K562 (cell line): ENCODE measurements around the gene MCAM. TPM values are rescaled to one million over a fixed set of nuclear protein-coding genes. Genes with fewer than 3 reads are reported as not detected.

Source experiments
- MBD2 ChIP-seq: sonication (generic); IDR thresholded peaks from 2 replicates; pipeline ENCODE4 v1.6.1; 2016; ENCODE audit warnings: low read depth, borderline replicate concordance
- MYNN ChIP-seq, 2 experiments: sonication (generic); formaldehyde crosslinking in 1 of 2; IDR thresholded peaks; 2 replicates each; pipeline versions ENCODE4 v1.5.0 to v1.6.1; 2016 to 2020; ENCODE audit warnings: antibody characterized with exemption in 1 of 2, missing genetic modification reagents in 1 of 2
- RBFOX2 ChIP-seq: fragments of 200-400 bp; formaldehyde crosslinking; IDR thresholded peaks from 2 replicates; pipeline ENCODE4 v1.6.1; 2017; ENCODE audit warnings: low read depth, mild to moderate bottlenecking, low read length, moderate library complexity
- ZKSCAN3 ChIP-seq: fragments of 250-450 bp; sonication (Bioruptor Pico); IDR thresholded peaks from 2 replicates; pipeline ENCODE4 v1.4.0; 2020
- polyA plus RNA-seq, 8 experiments: library from polyadenylated mRNA; depleted of rRNA in 4 of 8; stranded (reverse) in 5 of 8; unstranded in 3 of 8; fragments of >200 nt; fragmentation: Nextera tagmentation in 2 of 8; fragmentation: Illumina TruSeq in 1 of 8; extraction: Ambion mirVana in 2 of 8; extraction: Trizol in 1 of 8; gene quantifications; 2 replicates each; pipeline versions ENCODE4 v1.2.1 to v1.2.3, GENCODE V29; 2011 to 2014; ENCODE audit warnings: inconsistent platforms in 1 of 8, missing spikeins in 1 of 8
- total RNA-seq, 7 experiments: library from RNA; depleted of rRNA in 6 of 7; stranded (reverse); fragments of >200 nt in 6 of 7; fragmentation: Illumina TruSeq in 2 of 7; extraction: Trizol in 2 of 7; gene quantifications; 2 replicates each; pipeline versions ENCODE4 v1.2.1 to v1.2.3, GENCODE V29; 2011 to 2021; ENCODE audit warnings: low replicate concordance in 1 of 7
- TF ChIP-seq, protein P1 (sequence below), 2 experiments: fragments of 450-650 bp; IDR thresholded peaks; 2 replicates each; pipeline ENCODE4 v1.6.1; 2016; ENCODE audit warnings: mild to moderate bottlenecking in 2 of 2, borderline replicate concordance in 1 of 2, low read depth in 1 of 2, moderate library complexity in 1 of 2
- TF ChIP-seq, protein P2 (sequence below): IDR thresholded peaks from 3 replicates; pipeline ENCODE4 v1.6.1; 2011; ENCODE audit warnings: borderline replicate concordance, mild to moderate bottlenecking; ENCODE audit not compliant: insufficient read length, insufficient read depth
- TF ChIP-seq, protein P3 (sequence below): fragments of 450-650 bp; formaldehyde crosslinking; conservative IDR thresholded peaks from 2 replicates; pipeline ENCODE4 v1.4.0; 2022; ENCODE audit warnings: mild to moderate bottlenecking, missing genetic modification characterization

MCAM gene
- total and polyA plus RNA-seq, 9 of the 15 experiments (the other 6 are each of a cell fraction or from before 2014, with no cell fraction given): 14.7 to 118 (median 53.6) TPM

DNA sequence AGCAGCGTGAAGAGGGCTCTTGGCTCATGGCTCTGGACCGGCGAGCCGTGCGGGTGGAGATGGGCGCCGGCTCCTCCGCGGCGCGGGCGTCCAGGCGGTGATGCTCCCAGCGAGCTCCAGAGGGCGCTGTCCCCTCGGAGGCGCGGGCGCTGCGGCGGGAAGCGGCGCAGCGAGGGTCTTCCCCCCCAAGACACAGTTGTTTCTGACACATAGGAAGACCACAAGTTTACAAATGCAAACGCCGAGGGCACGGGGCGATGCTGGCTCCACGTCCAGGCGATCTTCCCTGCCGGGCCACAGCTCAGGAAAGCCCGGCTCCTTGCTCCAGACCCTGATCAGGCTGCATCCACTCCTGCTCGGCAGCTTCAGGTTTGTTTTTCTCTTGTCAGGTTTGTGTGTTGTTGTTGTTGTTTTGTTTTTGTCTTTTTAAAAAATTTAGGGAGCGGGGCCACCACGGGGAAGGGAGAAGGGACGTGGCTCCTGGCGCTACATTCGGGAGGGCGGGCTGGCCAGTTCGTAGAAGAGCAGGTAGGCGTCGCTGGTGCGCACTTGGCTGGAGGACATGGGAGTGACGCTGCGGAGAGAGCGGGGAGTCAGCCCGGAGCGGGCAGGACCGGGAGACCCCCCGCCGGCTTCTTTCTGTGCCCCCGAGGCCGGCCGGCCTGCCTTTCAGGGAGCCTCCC, 39.6 kb upstream of the MCAM start (continued):
- TF ChIP-seq, protein P1, sequence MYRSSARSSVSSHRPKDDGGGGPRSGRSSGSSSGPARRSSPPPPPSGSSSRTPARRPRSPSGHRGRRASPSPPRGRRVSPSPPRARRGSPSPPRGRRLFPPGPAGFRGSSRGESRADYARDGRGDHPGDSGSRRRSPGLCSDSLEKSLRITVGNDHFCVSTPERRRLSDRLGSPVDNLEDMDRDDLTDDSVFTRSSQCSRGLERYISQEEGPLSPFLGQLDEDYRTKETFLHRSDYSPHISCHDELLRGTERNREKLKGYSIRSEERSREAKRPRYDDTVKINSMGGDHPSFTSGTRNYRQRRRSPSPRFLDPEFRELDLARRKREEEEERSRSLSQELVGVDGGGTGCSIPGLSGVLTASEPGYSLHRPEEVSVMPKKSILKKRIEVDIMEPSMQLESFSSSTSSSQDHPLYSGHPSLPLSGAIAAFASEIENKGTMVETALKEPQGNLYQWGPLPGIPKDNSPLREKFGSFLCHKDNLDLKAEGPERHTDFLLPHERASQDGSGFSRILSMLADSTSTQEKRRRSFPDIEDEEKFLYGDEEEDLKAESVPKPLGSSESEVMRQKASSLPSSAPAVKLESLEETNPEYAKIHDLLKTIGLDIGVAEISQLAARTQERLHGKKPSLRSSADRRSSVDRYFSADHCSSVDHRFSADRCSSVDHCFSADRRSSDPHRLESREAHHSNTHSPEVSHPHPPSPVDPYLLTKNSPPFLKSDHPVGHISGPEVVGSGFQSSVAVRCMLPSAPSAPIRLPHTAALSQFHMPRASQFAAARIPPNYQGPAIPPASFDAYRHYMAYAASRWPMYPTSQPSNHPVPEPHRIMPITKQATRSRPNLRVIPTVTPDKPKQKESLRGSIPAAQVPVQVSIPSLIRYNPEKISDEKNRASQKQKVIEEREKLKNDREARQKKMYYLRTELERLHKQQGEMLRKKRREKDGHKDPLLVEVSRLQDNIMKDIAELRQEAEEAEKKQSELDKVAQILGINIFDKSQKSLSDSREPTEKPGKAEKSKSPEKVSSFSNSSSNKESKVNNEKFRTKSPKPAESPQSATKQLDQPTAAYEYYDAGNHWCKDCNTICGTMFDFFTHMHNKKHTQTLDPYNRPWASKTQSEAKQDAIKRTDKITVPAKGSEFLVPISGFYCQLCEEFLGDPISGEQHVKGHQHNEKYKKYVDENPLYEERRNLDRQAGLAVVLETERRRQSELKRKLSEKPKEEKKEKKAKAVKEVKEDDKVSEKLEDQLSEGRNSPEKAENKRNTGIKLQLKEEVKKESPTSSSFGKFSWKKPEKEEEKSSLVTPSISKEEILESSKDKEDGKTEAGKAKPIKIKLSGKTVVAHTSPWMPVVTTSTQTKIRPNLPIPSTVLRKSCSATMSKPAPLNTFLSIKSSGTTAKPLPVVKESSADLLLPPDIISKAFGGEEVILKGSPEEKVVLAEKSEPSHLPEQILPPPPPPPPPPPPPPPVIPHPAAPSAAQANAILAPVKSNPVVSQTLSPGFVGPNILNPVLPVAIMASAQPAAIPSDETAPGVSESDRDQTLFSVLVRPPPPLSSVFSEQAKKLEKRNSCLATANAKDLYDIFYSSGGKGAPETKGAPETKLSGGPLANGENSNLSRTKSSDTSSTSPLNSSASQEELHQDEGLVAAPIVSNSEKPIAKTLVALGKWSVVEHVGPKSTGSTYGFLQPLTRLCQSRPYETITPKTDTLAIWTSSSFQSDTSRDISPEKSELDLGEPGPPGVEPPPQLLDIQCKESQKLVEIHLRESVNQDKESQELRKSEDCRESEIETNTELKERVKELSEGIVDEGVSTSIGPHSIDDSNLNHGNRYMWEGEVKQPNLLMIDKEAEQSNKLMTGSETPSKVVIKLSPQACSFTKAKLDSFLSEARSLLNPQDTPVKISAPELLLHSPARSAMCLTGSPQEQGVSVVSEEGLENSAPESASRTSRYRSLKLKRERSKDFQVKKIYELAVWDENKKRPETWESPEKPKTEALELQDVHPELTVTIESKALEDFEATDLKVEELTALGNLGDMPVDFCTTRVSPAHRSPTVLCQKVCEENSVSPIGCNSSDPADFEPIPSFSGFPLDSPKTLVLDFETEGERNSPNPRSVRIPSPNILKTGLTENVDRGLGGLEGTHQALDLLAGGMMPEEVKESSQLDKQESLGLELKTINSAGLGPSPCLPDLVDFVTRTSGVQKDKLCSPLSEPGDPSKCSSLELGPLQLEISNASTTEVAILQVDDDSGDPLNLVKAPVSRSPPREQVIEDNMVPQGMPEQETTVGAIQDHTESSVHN (IDR thresholded peaks at IDR 0.05; ENCODE audit: borderline replicate concordance in 1 of 2, low read depth in 1 of 2): no peak
- TF ChIP-seq MYNN (IDR thresholded peaks at IDR 0.05) (0 out of 2 replicates have a peak, but pooled peaks have one; percentile 7), MYNN (CRISPR knock-in tag; IDR thresholded peaks at IDR 0.05) (no peak), RBFOX2 (peak; percentile 52; the same call in 1 of the 2 replicates), MBD2 (no peak), ZKSCAN3 (no peak)
- TF ChIP-seq, protein P2, sequence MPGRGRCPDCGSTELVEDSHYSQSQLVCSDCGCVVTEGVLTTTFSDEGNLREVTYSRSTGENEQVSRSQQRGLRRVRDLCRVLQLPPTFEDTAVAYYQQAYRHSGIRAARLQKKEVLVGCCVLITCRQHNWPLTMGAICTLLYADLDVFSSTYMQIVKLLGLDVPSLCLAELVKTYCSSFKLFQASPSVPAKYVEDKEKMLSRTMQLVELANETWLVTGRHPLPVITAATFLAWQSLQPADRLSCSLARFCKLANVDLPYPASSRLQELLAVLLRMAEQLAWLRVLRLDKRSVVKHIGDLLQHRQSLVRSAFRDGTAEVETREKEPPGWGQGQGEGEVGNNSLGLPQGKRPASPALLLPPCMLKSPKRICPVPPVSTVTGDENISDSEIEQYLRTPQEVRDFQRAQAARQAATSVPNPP: no peak
- TF ChIP-seq, protein P3, sequence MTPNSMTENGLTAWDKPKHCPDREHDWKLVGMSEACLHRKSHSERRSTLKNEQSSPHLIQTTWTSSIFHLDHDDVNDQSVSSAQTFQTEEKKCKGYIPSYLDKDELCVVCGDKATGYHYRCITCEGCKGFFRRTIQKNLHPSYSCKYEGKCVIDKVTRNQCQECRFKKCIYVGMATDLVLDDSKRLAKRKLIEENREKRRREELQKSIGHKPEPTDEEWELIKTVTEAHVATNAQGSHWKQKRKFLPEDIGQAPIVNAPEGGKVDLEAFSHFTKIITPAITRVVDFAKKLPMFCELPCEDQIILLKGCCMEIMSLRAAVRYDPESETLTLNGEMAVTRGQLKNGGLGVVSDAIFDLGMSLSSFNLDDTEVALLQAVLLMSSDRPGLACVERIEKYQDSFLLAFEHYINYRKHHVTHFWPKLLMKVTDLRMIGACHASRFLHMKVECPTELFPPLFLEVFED (CRISPR knock-in tag): 0 out of 2 replicates have a peak, but pooled peaks have one; percentile 41
